Spleen (tissue), 11 donors: ENCODE measurements around the gene ACSF2. TPM values are rescaled to one million over a fixed set of nuclear protein-coding genes. Genes with fewer than 3 reads are reported as not detected.

Experiments used
- DNase-seq: peaks from one replicate; pipeline ENCODE4 v3.0.0-alpha.2; 2020
- H3K27ac ChIP-seq, 8 donors: fragments of 200-600 bp; sonication (generic) in 7 of 8; 1 replicate in 4 of 8; 2 replicates in 4 of 8; pipeline versions ENCODE4 v1.5.0 to v1.8.0; 2016 to 2021; ENCODE audit warnings: inconsistent platforms in 4 of 8, mild to moderate bottlenecking in 4 of 8, moderate library complexity in 1 of 8
- H3K27me3 ChIP-seq, 7 donors: fragments of 200-600 bp; sonication (generic) in 6 of 7; replicated peaks in 1 of 7; 1 replicate in 4 of 7; 2 replicates in 3 of 7; pipeline versions ENCODE4 v1.5.0 to v1.8.0; 2016 to 2021; ENCODE audit warnings: inconsistent platforms in 3 of 7, mild to moderate bottlenecking in 1 of 7
- H3K36me3 ChIP-seq, 6 donors: fragments of 200-600 bp; sonication (generic) in 5 of 6; 1 replicate in 4 of 6; 2 replicates in 2 of 6; pipeline versions ENCODE4 v1.5.0 to v1.8.0; 2016 to 2021; ENCODE audit warnings: inconsistent platforms in 2 of 6
- H3K4me1 ChIP-seq, 6 donors: fragments of 200-600 bp; sonication (generic) in 5 of 6; 1 replicate in 3 of 6; 2 replicates in 3 of 6; pipeline versions ENCODE4 v1.5.0 to v1.8.0; 2016 to 2021; ENCODE audit warnings: inconsistent platforms in 3 of 6
- H3K4me3 ChIP-seq, 8 donors: fragments of 200-600 bp; sonication (generic) in 7 of 8; 1 replicate in 4 of 8; 2 replicates in 4 of 8; pipeline versions ENCODE4 v1.5.0 to v1.8.0; 2016 to 2021; ENCODE audit warnings: inconsistent platforms in 4 of 8, mild to moderate bottlenecking in 4 of 8, moderate library complexity in 2 of 8
- H3K9me3 ChIP-seq, 8 donors: fragments of 200-600 bp; sonication (generic) in 7 of 8; 1 replicate in 4 of 8; 2 replicates in 4 of 8; pipeline versions ENCODE4 v1.5.0 to v1.8.0; 2016 to 2021; ENCODE audit warnings: inconsistent platforms in 4 of 8
- CTCF ChIP-seq, 11 experiments: fragments of 200-600 bp in 7 of 11; fragments of 450-650 bp in 4 of 11; sonication (generic) in 4 of 11; IDR thresholded peaks in 8 of 11; conservative IDR thresholded peaks in 3 of 11; 1 replicate in 7 of 11; 2 replicates in 4 of 11; pipeline versions ENCODE4 v1.4.0 to v1.8.0; 2016 to 2021; ENCODE audit warnings: antibody characterized with exemption in 11 of 11, inconsistent platforms in 4 of 11, mild to moderate bottlenecking in 1 of 11
- POLR2A ChIP-seq, 3 donors: fragments of 450-650 bp; IDR thresholded peaks; one replicate each; pipeline ENCODE4 v1.5.1; 2017; ENCODE audit warnings: antibody characterized with exemption in 3 of 3, mild to moderate bottlenecking in 1 of 3
- POLR2AphosphoS5 ChIP-seq, 3 donors: sonication (generic); formaldehyde crosslinking; IDR thresholded peaks; one replicate each; pipeline ENCODE4 v1.5.1; 2017; ENCODE audit warnings: antibody characterized with exemption in 3 of 3
- WGBS, 5 donors: extraction: QIAGEN DNeasy Blood & Tissue Kit in 3 of 5; methylation state at CpG; one replicate each; pipeline versions ENCODE4 v1.1.5 to v1.1.7; 2013 to 2018; 5-methylcytosine and 5-hydroxymethylcytosine counted together
- intact Hi-C: fragments of 100-400 bp; cut with DNase I; formaldehyde crosslinking; loops from one replicate; pipeline ENCODE4 v1.15.0; 2023; ENCODE audit warnings: low total_unique reads
- polyA plus RNA-seq, 3 donors: library from polyadenylated mRNA; stranded (reverse); fragments of 200-250 nt; gene quantifications; one replicate each; pipeline ENCODE4 v1.2.1, GENCODE V29; 2013
- total RNA-seq, 7 donors: library from RNA; depleted of rRNA in 3 of 7; stranded (reverse); fragments of >200 nt in 3 of 7; fragmentation: NEBNext Ultra II Directional in 4 of 7; extraction: Animal tissue kit (Norgen Biotek cat#: 25700) in 4 of 7; gene quantifications; one replicate each; pipeline versions ENCODE4 v1.1.0 to v1.2.1, GENCODE V29; 2016 to 2021
- donor health status: healthy with polysubstance abuse.
- donor health status: DM: no; HTN: no; CAD: no; lungs with moderate emphysema.
- donor health status: DM: no; HTN: no; CAD: no.
- donor health status: Bipolar disorder and iron deficiency.
- donor health status: healthy.
- donor health status: DM: no; HTN: no; CAD: no.
- donor health status: DM: yes; HTN: yes; CAD: no.

The ACSF2 gene
- total and polyA plus RNA-seq, 10 donors: 21.7 to 50.0 (median 39.1) TPM

DNA sequence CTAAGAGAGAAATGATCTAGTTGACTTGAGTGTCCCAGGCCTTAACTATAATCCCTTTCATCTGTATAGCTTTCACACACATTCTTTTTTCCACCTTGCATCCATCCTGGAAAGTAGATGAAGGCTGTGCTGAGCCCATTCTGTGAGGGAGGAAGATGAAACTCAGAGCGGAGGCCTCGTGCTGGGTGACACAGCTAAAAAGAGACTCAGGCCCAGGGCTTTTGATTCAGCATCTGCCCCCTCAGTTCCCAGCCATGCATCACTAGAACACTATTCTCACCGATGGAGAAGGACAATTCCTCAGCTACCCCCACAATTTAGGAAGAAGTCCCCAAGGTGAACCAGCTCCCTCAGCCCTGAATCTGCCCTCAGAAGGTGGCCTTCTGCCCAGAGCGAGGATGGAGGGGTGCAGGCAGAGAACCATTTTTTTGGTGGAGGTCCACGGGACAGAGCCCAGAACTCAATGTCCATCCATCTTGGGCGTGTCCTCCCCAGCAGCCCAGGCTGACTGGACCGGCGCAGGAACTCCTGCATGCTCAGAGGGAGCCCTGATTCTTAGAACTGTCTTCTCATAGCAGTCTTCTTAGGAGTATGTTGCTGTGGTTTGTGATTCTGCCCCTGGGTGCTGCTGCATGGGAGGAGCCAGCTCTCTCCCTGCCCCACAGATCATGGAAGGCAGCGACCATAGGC lies 76.4 kb downstream of the ACSF2 start:
- Histone ChIP-seq H3K36me3 (no peaks in the 10 kb centered on the region), H3K27me3 (no peaks in the 10 kb centered on the region), H3K4me3 (no peak overlapping the region), H3K27ac (no peak overlapping the region), H3K9me3 (no peaks in the 10 kb centered on the region), H3K4me1 (peaks cover 0 to under 1% (median 0%) of the 10 kb centered on the region in 6 donors)
- intact Hi-C loops: no loop called here
- peak; percentile 27 for DNase-seq
- WGBS, 5 donors: 85 to 92% (median 91%) methylated on average over 9 of the region's 9 CpGs
- TF ChIP-seq CTCF (IDR thresholded peaks at IDR 0.05 in 8 of 11, conservative IDR thresholded peaks at IDR 0.05 in 3 of 11): no peak
- no peak for TF ChIP-seq POLR2A (IDR thresholded peaks at IDR 0.05)

GRCh38 chr17:50505591-50506130 lies 79.6 kb downstream of the ACSF2 start:
- 48 to 63% (median 56%) methylated on average over 7 of the region's 7 CpGs for WGBS, 5 donors
- Histone ChIP-seq H3K4me1 (peaks cover 0 to 20% (median 13%) of the 10 kb centered on the region in 6 donors), H3K9me3 (no peaks in the 10 kb centered on the region), H3K36me3 (no peaks in the 10 kb centered on the region), H3K4me3 (no peak overlapping the region), H3K27ac (no peak overlapping the region), H3K27me3 (peaks cover 0 to 14% (median 0%) of the 10 kb centered on the region in 7 donors)
- TF ChIP-seq POLR2AphosphoS5 (IDR thresholded peaks at IDR 0.05): no peak
- TF ChIP-seq CTCF (IDR thresholded peaks at IDR 0.05 in 8 of 11, conservative IDR thresholded peaks at IDR 0.05 in 3 of 11): no peak
- TF ChIP-seq POLR2A (IDR thresholded peaks at IDR 0.05): no peak
- intact Hi-C loops: no loop called here
- DNase-seq: no peak

- H3K27ac ChIP-seq: no peak overlapping the region
- intact Hi-C loops: no loop called here
- no peak for TF ChIP-seq POLR2A (IDR thresholded peaks at IDR 0.05)
- no peak for TF ChIP-seq POLR2AphosphoS5 (IDR thresholded peaks at IDR 0.05)
- TF ChIP-seq CTCF (IDR thresholded peaks at IDR 0.05 in 8 of 11, conservative IDR thresholded peaks at IDR 0.05 in 3 of 11): no peak
- DNase-seq: peak; percentile 49
- H3K36me3 ChIP-seq: no peaks in the 10 kb centered on the region
- H3K9me3 ChIP-seq: no peaks in the 10 kb centered on the region
- peaks cover 0 to 22% (median 13%) of the 10 kb centered on the region in 6 donors for H3K4me1 ChIP-seq
- H3K4me3 ChIP-seq: no peak overlapping the region
- H3K27me3 ChIP-seq: peaks cover 0 to 14% (median 0%) of the 10 kb centered on the region in 7 donors
- WGBS, 5 donors: 76 to 83% (median 81%) methylated on average over 7 of the region's 7 CpGs
These were observed 80.3 kb downstream of the ACSF2 start for GRCh38 chr17:50506298-50506697.

GRCh38 chr17:50507871-50508572 lies 82.0 kb downstream of the ACSF2 start, which contains the start of gene MYCBPAP:
MYCBPAP (plus strand) TSS chr17:50508439; CDS start chr17:50508675, 236 bp downstream.
- no peaks in the 10 kb centered on the region for H3K9me3 ChIP-seq
- H3K36me3 ChIP-seq: no peaks in the 10 kb centered on the region
- H3K27ac ChIP-seq: peak within 1 kb of the TSS in 7 of 8 donors; percentile 65 to 87 (median 80)
- H3K4me3 ChIP-seq: peak within 1 kb of the TSS; percentile 42 to 84 (median 62)
- H3K27me3 ChIP-seq: peaks cover 0 to 14% (median 0%) of the 10 kb centered on the region in 7 donors
- intact Hi-C loops: no loop called here
- WGBS, 5 donors: 8 to 21% (median 17%) methylated on average over 12 to 66 of the region's 66 CpGs
- H3K4me1 ChIP-seq: peaks cover 0 to 22% (median 13%) of the 10 kb centered on the region in 6 donors
- DNase-seq: peak; percentile 93
- no peak for TF ChIP-seq POLR2A (IDR thresholded peaks at IDR 0.05)
- peak; percentile 32 to 78 (median 75) for TF ChIP-seq POLR2AphosphoS5 (IDR thresholded peaks at IDR 0.05)
- peak in 5 of 11 experiments; percentile 19 to 41 (median 23) for TF ChIP-seq CTCF (IDR thresholded peaks at IDR 0.05 in 8 of 11, conservative IDR thresholded peaks at IDR 0.05 in 3 of 11)
